Stimulated activated CD4-positive, alpha-beta T cell treated with anti-CD3 and anti-CD28 coated beads, Interleukin-15, amount 100 ng/mL, for 1 hour (primary cell): ENCODE data around the gene SLC4A7.
"Not testable (repeated sequence)": the region's sequence is repeated elsewhere in the genome, so short reads cannot be mapped to it uniquely, and the experiment has no call there.

Experiments used
- DNase-seq, 2 donors: peaks; one replicate each; pipeline ENCODE4 v3.0.0-alpha.2; 2020; ENCODE audit warnings: low read depth in 1 of 2, low spot score in 1 of 2

Gene SLC4A7

DNA sequence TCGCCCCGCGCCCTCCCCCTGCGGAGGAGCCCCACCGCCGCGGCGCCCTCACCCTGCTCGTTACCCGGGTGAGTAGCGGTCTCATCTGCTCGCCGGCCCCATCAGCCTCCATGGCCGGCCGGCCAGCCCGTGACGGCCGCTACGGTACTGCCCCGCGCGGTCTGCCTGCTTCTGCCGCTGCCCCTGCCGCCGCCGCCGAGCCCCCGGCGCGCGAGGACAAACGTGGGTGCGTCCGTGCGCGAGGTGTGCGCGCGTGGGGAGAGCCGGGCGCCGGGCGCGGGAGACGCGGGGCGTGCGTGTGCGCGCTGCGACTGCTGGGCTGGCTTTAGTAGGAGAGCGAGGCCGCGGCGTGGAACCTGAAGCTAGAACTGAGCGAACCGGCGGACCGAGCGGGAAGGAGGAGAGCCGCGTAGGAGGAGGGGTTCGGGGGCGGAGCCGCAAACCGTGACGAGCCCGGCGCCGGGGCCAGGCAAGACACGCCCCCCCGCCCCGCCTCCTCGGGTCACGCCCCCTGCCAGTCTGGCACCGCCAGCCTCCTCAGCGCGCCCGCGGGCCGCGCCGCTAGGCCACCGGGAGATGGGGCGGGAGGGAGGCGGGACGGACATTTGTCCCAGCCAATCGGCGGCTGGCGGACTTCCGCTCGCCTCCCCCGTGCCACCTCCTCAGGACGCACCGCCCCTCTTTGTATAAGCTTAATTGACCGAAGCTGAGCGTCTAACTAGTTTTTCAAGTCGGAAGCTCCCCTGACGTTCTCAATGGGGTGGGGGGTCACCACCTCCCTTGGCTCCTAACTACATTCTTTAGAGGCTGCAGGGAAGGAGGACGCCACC is at the start of gene SLC4A7:
SLC4A7 (minus strand) TSS at position 370 of the 830 bp plus-strand sequence; CDS start at position 112, 258 bp downstream.
- peak; percentile 99 for DNase-seq

DNA sequence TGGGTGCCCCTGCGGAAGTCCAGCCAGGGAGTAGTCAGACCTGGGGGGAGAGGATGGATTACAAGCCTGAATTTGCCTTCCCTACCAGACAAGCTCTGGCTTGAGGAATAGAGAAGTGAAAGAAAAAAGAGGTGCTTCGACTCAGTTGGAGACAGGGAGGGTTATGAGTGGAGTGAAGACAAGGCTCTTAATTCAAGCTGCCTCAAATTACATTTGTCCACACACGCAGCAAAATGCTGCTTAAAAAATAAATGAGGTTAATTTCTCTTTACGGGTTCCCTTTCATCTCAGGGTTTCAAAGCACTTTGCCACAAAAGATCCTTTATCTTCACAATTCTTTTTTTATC is 49.0 kb upstream of the SLC4A7 start:
- no peak for DNase-seq

DNA sequence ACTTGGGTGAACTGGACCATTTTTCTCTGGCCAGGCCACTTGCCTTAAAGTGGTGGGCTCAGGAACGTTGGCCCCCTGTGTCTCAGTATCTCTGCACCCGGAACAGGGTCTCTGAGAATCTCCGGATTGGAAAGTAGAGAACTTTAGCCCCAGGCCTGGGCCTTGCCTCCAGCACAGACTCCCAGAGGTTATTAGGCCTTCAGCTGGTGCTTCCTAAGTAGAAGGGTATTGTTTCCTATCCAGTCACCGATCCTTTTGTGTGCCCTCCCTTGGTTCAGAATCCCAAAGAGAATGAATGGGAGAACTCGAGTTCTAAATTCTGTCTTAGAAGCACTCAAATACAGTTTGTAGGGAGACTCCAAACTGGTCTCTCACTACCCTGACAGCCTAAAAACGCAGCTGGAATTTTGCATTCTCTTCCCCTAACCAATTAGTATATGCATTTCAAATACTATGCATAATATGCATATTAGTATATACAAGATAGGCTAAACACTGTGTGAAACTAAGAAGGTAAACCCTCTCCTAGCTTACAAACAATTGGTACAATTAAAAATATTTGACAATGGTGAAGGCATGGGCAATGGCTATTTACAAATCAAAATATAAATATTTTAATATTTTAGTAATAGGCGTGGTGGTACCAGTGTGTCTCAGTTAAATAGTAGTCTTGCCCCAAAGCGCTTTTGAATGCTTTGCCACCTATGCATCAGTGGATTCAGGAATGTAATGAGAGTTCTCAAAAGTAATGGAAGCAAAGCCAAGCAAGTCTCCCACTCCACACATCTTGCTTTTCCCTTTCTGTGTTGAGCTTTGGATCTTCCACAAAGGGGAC is 48.5 kb upstream of the SLC4A7 start:
- no peak for DNase-seq

DNA sequence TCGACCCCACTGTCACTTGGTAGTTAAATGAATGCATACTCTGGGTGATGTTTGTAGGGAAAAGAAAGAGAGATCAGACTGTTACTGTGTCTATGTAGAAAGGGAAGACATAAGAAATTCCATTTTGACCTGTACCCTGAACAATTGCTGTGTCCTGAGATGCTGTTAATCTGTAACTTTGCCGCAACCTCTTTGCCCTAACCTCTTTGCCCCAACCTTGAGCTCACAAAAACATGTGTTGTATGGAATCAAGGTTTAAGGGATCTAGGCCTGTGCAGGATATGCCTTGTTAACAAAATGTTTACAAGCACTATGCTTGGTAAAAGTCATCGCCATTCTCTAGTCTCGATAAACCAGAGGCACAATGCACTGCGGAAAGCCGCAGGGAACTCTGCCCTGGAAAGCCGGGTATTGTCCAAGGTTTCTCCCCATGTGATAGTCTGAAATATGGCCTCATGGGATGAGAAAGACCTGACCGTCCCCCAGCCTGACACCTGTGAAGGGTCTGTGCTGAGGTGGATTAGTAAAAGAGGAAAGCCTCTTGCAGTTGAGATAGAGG is 47.1 kb upstream of the SLC4A7 start:
- DNase-seq, result not testable (repeated sequence)

DNA sequence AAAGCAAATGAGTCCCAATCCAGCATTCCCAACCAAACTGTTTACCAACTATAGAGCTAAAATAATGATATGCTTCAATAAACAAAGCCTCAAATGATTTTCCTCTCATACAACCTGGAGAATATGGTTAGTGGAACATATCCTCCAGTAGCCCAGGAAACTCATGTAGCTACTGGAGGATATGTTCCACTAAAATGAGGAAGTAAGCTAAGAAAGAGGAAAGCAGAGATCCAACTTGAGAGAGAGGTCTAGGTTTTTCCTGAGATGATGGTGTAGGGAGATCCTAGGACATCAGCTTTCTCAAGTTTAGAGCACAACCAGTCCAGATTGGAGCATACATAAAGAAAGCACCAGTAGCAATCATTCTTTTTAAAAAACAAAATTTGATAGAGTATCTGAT is 44.6 kb upstream of the SLC4A7 start:
- DNase-seq, result no peak

DNA sequence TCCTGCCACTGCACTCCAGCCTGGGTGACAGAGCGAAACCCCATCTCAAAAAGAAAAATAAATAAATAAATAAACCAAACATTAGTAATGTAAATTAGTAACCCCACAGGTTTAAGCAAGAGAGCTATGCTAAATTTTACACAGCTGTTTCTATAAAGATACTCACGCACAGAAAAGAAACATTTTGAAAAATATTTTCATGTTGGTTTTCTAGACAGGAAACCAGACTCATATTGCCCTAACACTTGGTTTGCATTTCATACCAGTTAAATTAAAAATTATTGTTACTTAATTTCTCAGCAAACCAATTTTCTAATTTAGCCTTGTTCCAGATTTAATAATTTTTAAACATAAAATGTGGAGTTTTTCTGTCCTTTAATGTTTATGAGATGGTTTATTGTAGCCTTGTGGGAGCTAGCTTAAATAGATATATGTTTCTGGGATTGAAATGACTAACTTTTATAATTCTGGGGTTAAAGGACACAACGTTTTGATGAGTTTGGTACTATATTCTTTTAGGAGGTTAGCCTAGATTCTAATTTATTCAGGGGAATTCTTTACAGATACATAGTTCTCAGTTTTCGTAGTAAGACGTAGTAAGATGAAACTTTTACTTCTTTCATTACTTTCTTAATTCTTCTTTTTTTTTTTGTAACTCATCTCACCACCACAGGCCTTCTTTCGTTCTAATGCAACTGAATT is 42.6 kb upstream of the SLC4A7 start:
- DNase-seq, result no peak

DNA sequence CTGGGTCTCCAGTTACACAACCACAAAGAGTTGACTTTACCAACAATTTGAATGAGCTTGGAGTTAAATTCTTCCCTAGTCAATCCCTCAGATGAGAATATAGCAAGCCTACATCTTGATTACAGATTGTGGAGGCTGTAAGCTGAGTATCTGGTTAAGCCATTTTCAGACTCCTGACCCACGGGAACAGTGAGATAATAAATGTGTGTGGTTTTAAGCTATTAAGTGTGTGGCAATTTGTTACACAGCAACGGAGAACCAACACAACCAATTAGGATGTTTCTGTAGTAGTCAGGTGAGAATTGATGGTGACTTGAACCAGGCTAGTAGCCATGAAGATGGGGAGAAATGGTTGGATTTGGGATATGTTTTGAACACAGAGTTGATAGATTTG is 37.7 kb upstream of the SLC4A7 start:
- no peak for DNase-seq

DNA sequence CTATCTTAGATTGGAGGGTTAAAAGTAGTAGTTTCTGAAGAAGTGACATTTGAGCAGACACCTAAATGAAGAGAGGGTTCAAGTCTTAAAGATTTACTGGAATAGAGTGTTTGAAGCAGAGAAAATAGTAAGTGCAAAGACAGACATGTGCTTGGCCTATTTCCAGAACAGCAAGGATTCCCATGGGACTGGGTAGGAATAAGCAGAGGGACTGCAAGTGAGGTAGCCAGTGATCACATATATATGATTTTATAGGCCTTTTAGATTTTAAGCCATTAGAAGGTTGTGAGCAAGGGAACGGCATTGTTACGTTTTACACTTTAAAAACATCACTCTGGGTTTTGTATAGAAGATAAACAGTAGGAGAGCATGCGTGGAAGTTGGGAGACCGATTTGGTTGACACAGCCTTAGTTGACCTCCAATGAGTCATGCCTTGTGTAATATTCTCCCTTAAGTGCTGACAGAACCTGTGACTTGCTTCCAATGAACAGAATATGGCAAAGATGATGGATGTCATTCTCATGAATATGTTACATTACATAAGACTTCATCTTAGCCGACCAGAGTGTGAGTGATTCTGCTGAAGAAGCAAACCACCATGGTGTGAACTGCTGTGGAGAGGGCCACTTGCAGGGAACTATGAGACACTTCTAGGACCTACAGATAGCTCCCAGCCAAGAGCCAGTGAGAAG is 37.1 kb upstream of the SLC4A7 start:
- DNase-seq, result no peak

DNA sequence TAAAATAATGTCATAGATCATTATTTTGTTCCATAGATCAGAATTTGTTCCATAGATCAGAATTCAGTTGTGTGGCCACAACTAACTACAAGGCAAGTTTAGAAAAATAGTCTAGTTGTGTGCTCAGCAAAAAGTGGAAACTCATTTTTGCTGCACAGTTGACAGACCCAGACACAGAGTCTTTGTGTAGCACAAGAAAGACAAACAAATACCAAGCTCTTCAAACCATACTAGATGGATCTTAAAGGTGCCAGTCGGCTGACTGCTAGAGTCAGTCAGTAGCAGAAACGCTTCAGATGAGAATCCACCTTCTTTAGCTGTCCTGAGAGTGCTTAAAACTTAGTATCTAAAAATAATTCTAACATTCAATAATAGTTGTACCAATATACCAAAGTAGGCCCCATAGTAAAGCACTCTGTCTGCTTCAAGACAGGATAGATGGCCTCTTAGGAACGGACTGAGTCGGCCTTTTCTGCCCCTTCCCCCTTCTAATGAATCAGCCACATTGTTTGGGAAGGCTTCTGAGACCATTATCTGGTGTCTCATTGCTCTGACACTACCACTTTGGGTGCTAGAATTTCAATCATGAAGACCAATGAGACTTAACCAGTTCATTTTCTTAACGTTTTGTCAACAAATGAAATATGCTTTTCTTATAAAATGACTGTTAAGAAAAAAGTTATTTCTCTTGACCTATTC is 27.7 kb upstream of the SLC4A7 start:
- DNase-seq, result no peak

DNA sequence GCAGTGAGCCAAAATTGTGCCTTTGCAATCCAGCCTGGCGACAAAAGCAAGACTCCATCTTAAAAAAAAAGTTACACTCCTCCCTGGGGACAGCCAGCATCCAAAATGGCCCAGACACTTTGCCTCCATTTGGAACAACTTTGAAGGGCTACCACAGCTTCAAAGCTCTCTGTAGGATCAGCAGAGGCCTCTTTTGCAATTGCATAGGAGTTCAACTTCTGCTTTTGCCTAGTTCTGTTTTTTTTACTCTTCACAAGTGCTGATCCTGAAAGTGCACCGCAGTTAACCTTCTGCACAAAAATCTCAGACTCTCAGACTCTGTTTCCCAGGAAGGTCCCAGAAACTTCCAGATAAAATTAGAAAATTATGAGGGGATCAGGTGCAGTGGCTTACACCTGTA is 25.2 kb upstream of the SLC4A7 start:
- no peak for DNase-seq

DNA sequence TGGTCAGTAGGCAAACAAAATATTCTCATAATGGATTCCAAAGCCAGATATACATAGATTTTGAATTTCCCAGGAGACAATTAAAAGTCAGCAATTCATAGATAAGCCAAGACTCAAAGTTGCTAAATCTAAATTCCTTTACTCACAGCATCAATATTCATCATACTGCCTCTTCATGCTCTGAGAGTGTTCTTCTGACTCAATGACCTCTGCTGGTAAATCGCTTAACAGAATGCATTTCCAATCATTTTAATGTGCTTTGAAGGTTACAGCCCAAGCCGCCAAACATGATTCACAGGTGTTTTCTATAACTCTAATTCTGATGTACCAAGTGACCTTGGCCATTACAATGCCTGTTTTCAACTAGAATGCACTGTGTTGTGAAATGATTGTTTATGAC is 24.2 kb upstream of the SLC4A7 start:
- DNase-seq, result no peak

DNA sequence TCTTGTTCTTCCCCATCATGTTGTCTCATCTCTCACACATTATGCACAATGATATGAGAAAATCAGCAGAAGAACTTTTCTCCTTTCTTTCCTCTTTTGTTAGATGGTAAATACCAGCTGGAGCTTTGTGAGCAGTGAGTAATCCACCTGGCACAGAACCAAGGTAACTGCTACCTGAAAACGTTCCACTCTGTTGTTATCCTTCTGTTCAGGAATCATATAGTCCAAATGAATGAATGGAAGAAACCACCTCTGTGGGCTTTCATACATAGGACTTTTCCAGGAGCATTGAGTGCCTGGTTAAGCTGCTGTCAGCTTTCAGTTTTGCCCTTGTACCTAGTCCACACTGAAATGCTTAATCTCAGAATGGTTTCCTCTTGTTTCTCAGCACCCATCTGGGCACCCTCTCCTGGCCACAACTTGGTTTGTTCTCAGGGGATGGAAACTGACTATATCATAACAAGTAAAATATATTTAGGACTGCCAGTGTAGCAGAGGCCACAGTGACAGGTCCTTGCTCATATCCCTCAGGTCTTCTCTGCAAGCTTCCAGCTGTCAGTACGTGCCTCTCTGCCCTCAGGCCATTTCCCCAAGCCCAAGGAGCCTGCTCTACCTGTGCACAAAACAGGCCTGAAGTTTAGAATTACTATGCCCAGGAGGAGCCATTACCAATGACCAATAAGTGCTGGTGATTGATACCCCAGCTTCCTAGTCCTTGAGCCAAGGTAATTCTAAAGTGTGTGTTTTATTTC is 23.5 kb upstream of the SLC4A7 start:
- DNase-seq, result no peak

DNA sequence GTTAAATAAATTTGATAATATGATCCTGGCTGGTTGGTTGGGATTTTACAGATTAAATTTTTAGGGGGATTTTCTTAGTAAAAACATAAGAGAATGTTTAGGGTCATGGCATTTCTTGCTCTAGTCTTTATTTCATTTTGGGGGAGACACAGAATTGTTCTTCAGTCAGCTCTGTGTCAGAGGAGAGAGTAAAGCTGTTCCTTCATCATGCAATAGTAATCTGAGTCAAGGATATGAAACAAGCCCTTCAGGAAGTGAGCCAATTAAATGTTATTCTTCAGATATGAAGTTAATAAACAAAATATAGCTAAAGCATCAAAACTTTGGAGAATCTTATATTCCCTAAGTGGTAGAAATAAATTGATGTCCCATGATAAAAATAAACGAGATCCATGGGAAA is 22.9 kb upstream of the SLC4A7 start:
- no peak for DNase-seq

DNA sequence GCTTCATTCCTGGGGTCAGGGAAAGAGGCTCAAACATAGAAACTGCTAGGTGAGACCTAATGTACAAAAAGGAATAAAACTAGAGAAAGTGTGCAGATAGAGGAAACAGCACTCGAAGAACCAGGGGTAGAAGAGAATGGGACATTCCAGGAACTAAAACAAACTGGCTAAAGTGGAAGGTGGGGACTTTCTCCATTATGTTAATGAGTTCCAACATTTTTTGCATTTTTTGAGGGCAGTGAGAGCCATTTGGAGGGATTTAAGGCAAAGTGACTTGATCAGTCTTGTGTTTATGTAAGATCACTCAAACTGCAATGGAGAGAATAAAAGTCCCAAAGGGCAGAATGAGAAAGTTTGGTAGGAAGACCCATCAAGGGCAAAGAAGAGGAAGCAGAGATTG is 20.6 kb upstream of the SLC4A7 start:
- DNase-seq, result no peak

DNA sequence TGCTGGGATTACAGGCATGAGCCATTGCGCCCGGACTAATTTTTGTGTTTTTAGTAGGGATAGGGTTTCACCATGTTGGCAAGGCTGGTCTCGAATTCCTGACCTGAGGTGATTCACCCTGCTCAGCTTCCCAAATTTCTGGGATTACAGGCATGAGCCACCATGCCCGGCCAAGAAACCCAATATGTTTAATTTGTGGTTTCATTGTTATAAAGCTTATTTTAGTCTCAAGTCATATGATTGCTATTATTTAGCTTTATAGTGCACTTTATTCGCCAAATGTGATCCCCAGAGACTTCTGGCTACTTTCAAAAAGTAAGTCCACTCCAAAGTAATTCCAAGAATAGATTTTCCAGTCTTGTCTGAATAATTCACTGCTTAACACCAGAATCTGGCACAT is 19.3 kb upstream of the SLC4A7 start:
- DNase-seq, result no peak

DNA sequence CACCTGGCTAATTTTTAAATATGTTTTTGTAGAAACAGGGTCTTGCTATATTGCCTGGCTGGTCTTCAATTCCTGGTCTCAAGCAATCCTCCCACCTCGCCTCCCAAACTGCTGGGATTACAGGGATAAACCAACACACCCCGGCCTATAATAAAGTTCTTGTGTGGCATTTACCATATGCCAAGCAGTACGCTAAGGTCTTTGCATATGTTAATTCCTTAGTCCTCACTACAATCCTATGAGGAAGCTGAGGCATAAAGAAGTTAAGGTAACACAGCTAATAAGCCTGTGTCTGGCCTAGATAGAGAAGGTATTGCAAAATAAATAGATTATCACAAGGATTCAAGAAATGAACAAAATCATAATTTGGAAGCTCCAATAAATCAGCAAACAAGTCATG is 17.6 kb upstream of the SLC4A7 start:
- DNase-seq, result no peak

DNA sequence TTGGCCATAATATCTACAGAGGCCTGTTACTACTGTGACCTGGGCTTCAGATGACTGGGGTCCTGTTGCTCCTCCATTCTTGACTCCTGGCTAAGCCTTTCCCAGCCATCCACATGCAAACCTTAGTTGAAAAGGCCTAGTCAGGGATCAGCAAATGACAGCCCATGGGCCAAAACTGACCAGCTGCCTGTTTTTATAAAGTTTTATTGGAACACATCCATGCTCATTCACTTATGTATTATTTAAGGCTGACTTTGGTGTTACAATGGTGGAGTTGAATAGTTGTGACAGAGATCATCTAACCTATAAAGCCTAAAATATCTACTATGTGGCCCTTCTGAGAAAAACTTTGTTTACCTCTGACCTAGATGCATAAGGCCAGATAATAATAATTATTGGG is 16.8 kb upstream of the SLC4A7 start:
- no peak for DNase-seq

DNA sequence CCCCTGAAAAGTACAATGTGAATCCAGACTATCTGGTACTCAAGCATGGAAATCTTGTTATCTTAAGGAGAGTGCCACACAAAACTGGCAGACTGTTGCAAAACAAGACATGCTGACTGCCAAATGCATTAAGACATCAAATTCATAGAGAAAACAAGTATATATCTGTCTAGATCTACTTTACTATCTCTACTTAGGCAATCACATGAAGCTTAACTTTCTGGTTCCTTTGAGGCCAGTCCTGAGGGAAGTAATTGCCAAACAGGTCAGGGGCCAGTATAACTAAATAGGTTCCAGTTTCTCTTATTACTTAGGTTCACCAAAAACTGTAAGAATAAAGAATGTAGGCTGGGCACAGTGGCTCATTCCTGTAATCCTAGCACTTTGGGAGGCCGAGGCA is 15.9 kb upstream of the SLC4A7 start:
- DNase-seq, result no peak

DNA sequence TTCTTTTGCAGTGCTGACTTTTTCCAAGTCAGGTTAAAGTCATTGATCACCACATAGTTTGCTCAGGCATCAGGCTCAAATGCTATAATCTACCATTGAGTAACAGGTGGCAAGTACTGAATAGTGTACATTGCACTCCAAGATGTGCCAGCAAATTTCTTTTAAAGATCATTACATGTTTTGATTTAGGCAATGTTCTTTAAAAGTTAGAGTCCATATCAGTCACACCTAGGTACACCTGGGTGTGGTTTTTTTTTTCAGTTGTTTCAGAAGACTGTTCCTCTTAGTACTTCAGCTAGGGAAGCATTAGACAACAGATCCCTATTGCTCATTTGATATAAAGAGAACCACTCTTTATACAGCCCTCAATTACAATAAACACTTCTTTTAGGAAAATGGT is 10.6 kb upstream of the SLC4A7 start:
- no peak for DNase-seq

DNA sequence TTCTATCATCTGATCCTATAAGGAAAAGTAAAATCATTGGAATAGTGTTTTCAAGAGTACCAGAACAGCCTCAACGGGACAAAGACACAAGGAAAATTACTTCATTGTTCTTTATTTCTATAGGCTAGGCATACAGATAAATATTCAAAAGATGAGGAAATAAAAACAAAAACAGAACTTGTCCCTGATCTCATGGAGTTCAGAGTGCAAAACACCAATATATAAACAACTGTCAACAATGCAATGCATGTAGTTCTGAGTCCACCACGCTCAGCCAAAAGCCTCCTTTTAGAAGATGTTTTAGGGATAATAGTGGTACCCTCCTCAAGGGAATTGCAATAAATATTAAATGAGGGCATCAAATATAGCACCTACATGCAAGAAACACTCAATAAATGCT is 4.6 kb upstream of the SLC4A7 start:
- no peak for DNase-seq
